Thymus (tissue), 11 donors: Measurements from ENCODE around the gene TP53I13. TPM values are rescaled to one million over a fixed set of nuclear protein-coding genes. Genes with fewer than 3 reads are reported as not detected.

Experiments used
- DNase-seq, 9 donors: peaks; one replicate each; pipeline ENCODE4 v3.0.0-alpha.2; 2013; ENCODE audit warnings: low spot score in 9 of 9, low read depth in 6 of 9, missing footprints in 1 of 9
- H3K27ac ChIP-seq, 2 donors: one replicate each; pipeline ENCODE4 v1.5.1; 2013; ENCODE audit warnings: control low read depth in 1 of 2, low read depth in 1 of 2, low read length in 1 of 2, mild to moderate bottlenecking in 1 of 2, moderate library complexity in 1 of 2
- H3K27me3 ChIP-seq, 2 donors: one replicate each; pipeline ENCODE4 v1.5.1; 2013; ENCODE audit warnings: low read length in 1 of 2; ENCODE audit not compliant: control insufficient read depth in 2 of 2, insufficient read depth in 1 of 2
- H3K36me3 ChIP-seq, 2 donors: one replicate each; pipeline ENCODE4 v1.5.1; 2013; ENCODE audit warnings: low read length in 1 of 2, mild to moderate bottlenecking in 1 of 2, moderate library complexity in 1 of 2; ENCODE audit not compliant: control insufficient read depth in 2 of 2, insufficient read depth in 2 of 2
- H3K4me1 ChIP-seq, 2 donors: one replicate each; pipeline ENCODE4 v1.5.1; 2013; ENCODE audit warnings: low read length in 2 of 2; ENCODE audit not compliant: control insufficient read depth in 2 of 2, insufficient read depth in 2 of 2
- H3K4me3 ChIP-seq, 2 donors: one replicate each; pipeline ENCODE4 v1.5.1; 2013; ENCODE audit warnings: low read length in 2 of 2, control low read depth in 1 of 2, mild to moderate bottlenecking in 1 of 2
- H3K9me3 ChIP-seq, 2 donors: one replicate each; pipeline ENCODE4 v1.5.1; 2013; ENCODE audit warnings: low read length in 1 of 2, mild to moderate bottlenecking in 1 of 2; ENCODE audit not compliant: control insufficient read depth in 2 of 2, insufficient read depth in 1 of 2
- WGBS: extraction: QIAGEN DNeasy Blood & Tissue Kit; methylation state at CpG from one replicate; pipeline ENCODE4 v1.1.7; 2013; 5-methylcytosine and 5-hydroxymethylcytosine counted together
- polyA plus RNA-seq: library from polyadenylated mRNA; stranded (reverse); fragments of 200-250 nt; gene quantifications from one replicate; pipeline ENCODE4 v1.2.3, GENCODE V29; 2013
- total RNA-seq: library from RNA; stranded (reverse); fragments of 120-200 nt; gene quantifications from one replicate; pipeline ENCODE4 v1.2.4, GENCODE V29; 2013
- donor health status: healthy.

Gene TP53I13
- total and polyA plus RNA-seq, 2 donors: 22.7 to 98.2 TPM

GRCh38 chr17:29620271-29620670 is 51.8 kb downstream of the TP53I13 start:
- no peak overlapping the region for H3K4me3 ChIP-seq
- H3K36me3 ChIP-seq: no peaks in the 10 kb centered on the region
- WGBS: 96% methylated on average over 4 of the region's 4 CpGs
- H3K27me3 ChIP-seq: peaks cover 18 to 70% of the 10 kb centered on the region in 2 donors
- peaks cover 40 to 66% of the 10 kb centered on the region in 2 donors for H3K4me1 ChIP-seq
- peaks cover 0 to 12% of the 10 kb centered on the region in 2 donors for H3K9me3 ChIP-seq
- DNase-seq: no peak
- no peak overlapping the region for H3K27ac ChIP-seq

- WGBS: 99% methylated on average over 12 of the region's 12 CpGs
- Histone ChIP-seq H3K9me3 (peaks cover 0 to 5% of the 10 kb centered on the region in 2 donors), H3K27me3 (peaks cover 13 to 63% of the 10 kb centered on the region in 2 donors), H3K4me1 (peaks cover 35 to 60% of the 10 kb centered on the region in 2 donors), H3K27ac (no peak overlapping the region), H3K36me3 (peaks cover 0 to 3% of the 10 kb centered on the region in 2 donors), H3K4me3 (no peak overlapping the region)
- DNase-seq: no peak
Observed at GRCh38 chr17:29620779-29621500, 52.4 kb downstream of the TP53I13 start.

- WGBS: 93% methylated on average over 8 of the region's 8 CpGs
- peaks cover 27 to 52% of the 10 kb centered on the region in 2 donors for H3K4me1 ChIP-seq
Observed at GRCh38 chr17:29621751-29622194, 53.3 kb downstream of the TP53I13 start.

More at GRCh38 chr17:29621751-29622194, 53.3 kb downstream of the TP53I13 start:
- Histone ChIP-seq H3K9me3 (peaks cover 0 to 4% of the 10 kb centered on the region in 2 donors), H3K27ac (no peak overlapping the region), H3K4me3 (peak overlapping the region in 1 of 2 donors; percentile 58), H3K27me3 (peaks cover 5 to 55% of the 10 kb centered on the region in 2 donors), H3K36me3 (peaks cover 4 to 7% of the 10 kb centered on the region in 2 donors)
- DNase-seq: no peak

Other genes with a start within 250 kb of the TP53I13 start
- gene TAOK1, start 178.3 kb upstream of the TP53I13 start, total RNA-seq: 19.5 TPM
- 11.2 TPM for gene TAOK1, start 178.3 kb upstream of the TP53I13 start, polyA plus RNA-seq
- gene ABHD15, start 1.7 kb upstream of the TP53I13 start, total RNA-seq: 3.4 TPM
- 7.8 TPM for gene ABHD15, start 1.7 kb upstream of the TP53I13 start, polyA plus RNA-seq
- 14.1 TPM for gene GIT1, start 20.9 kb downstream of the TP53I13 start, total RNA-seq
- gene GIT1, start 20.9 kb downstream of the TP53I13 start, polyA plus RNA-seq: 33.7 TPM
- 1.3 TPM for gene ANKRD13B, start 24.4 kb downstream of the TP53I13 start, total RNA-seq
- gene ANKRD13B, start 24.4 kb downstream of the TP53I13 start, polyA plus RNA-seq: 2.2 TPM
- gene CORO6, start 54.2 kb downstream of the TP53I13 start, total RNA-seq: 2.4 TPM
- gene CORO6, start 54.2 kb downstream of the TP53I13 start, polyA plus RNA-seq: 17.0 TPM